Neutrophil (primary cell): ENCODE measurements around the gene MAN2B1.

Experiments used
- H3K27ac ChIP-seq: fragments of 200-600 bp; sonication (generic); 2 replicates; pipeline ENCODE4 v1.5.1; 2016; ENCODE audit warnings: mild to moderate bottlenecking, moderate library complexity
- H3K27me3 ChIP-seq: fragments of 200-600 bp; sonication (generic); 2 replicates; pipeline ENCODE4 v1.6.0; 2016; ENCODE audit warnings: mild to moderate bottlenecking
- H3K36me3 ChIP-seq: fragments of 200-600 bp; sonication (generic); 2 replicates; pipeline ENCODE4 v1.5.1; 2017
- H3K4me1 ChIP-seq, 2 experiments: fragments of 200-600 bp in 1 of 2; sonication (generic) in 1 of 2; 1 replicate in 1 of 2; 2 replicates in 1 of 2; pipeline versions ENCODE4 v1.5.1 to v1.6.1; 2013 to 2016; ENCODE audit warnings: low read depth in 1 of 2, low read length in 1 of 2, mild to moderate bottlenecking in 1 of 2, moderate library complexity in 1 of 2; ENCODE audit not compliant: control insufficient read depth in 1 of 2, insufficient read depth in 1 of 2
- H3K4me3 ChIP-seq, 2 experiments: fragments of 200-600 bp in 1 of 2; sonication (generic) in 1 of 2; 1 replicate in 1 of 2; 2 replicates in 1 of 2; pipeline ENCODE4 v1.5.1; 2013 to 2016; ENCODE audit warnings: low read depth in 1 of 2, low read length in 1 of 2, mild to moderate bottlenecking in 1 of 2, moderate library complexity in 1 of 2
- H3K9me3 ChIP-seq: fragments of 200-600 bp; sonication (generic); 2 replicates; pipeline ENCODE4 v1.5.1; 2016
- CTCF ChIP-seq: fragments of 200-600 bp; sonication (generic); IDR thresholded peaks from 2 replicates; pipeline ENCODE4 v1.5.1; 2016; ENCODE audit warnings: antibody characterized with exemption

Gene MAN2B1

GRCh38 chr19:12596927-12597548 lies 69.5 kb downstream of the MAN2B1 start:
- H3K27ac ChIP-seq = no peak overlapping the region
- peaks cover 16% of the 10 kb centered on the region for H3K36me3 ChIP-seq
- no peaks in the 10 kb centered on the region for H3K4me1 ChIP-seq
- H3K4me3 ChIP-seq = no peak overlapping the region
- TF ChIP-seq CTCF = no peak
- H3K27me3 ChIP-seq = no peaks in the 10 kb centered on the region
- no peaks in the 10 kb centered on the region for H3K9me3 ChIP-seq
